Thyroid gland (tissue), 4 donors: ENCODE results near the gene MED9. TPM values are rescaled to one million over a fixed set of nuclear protein-coding genes. Genes with fewer than 3 reads are reported as not detected.
"Not testable (repeated sequence)": the region's sequence is repeated elsewhere in the genome, so short reads cannot be mapped to it uniquely, and the experiment has no call there.

ENCODE experiments used
- DNase-seq, 2 donors: peaks; one replicate each; pipeline ENCODE4 v3.0.0-alpha.2; 2019
- H3K27ac ChIP-seq, 3 donors: fragments of 200-600 bp; sonication (generic); 1 replicate in 2 of 3; 2 replicates in 1 of 3; pipeline ENCODE4 v1.5.1; 2016 to 2019; ENCODE audit warnings: mild to moderate bottlenecking in 1 of 3, moderate library complexity in 1 of 3
- H3K27me3 ChIP-seq: fragments of 200-600 bp; sonication (generic); one replicate; pipeline ENCODE4 v1.5.1; 2019
- H3K36me3 ChIP-seq, 2 donors: fragments of 200-600 bp; sonication (generic); one replicate each; pipeline ENCODE4 v1.5.1; 2016 to 2019
- H3K4me1 ChIP-seq, 2 donors: fragments of 200-600 bp; sonication (generic); one replicate each; pipeline ENCODE4 v1.5.1; 2017 to 2019
- H3K4me3 ChIP-seq, 3 donors: fragments of 200-600 bp; sonication (generic); replicated peaks in 1 of 3; 1 replicate in 2 of 3; 2 replicates in 1 of 3; pipeline ENCODE4 v1.5.1; 2016; ENCODE audit warnings: mild to moderate bottlenecking in 1 of 3
- H3K9me3 ChIP-seq: fragments of 200-600 bp; sonication (generic); one replicate; pipeline ENCODE4 v1.5.1; 2017
- POLR2A ChIP-seq, 2 donors: fragments of 450-650 bp; IDR thresholded peaks; one replicate each; pipeline ENCODE4 v1.6.1; 2017; ENCODE audit warnings: antibody characterized with exemption in 2 of 2, mild to moderate bottlenecking in 2 of 2, moderate library complexity in 1 of 2
- WGBS, 2 donors: methylation state at CpG; one replicate each; pipeline ENCODE4 v1.1.5; 2017; 5-methylcytosine and 5-hydroxymethylcytosine counted together
- intact Hi-C: fragments of 100-400 bp; cut with DNase I; formaldehyde crosslinking; loops from one replicate; pipeline ENCODE4 v1.15.1; 2023
- total RNA-seq, 4 donors: library from RNA; depleted of rRNA; stranded (reverse); fragments of >200 nt; gene quantifications; one replicate each; pipeline ENCODE4 v1.2.3, GENCODE V29; 2016
- TF ChIP-seq, protein P1 (sequence below), 6 experiments: fragments of 200-600 bp in 3 of 6; fragments of 450-650 bp in 3 of 6; sonication (generic) in 3 of 6; IDR thresholded peaks; one replicate each; pipeline ENCODE4 v1.5.1; 2016 to 2019; ENCODE audit warnings: antibody characterized with exemption in 6 of 6, mild to moderate bottlenecking in 2 of 6, inconsistent platforms in 1 of 6, moderate library complexity in 1 of 6

The MED9 gene
- total RNA-seq, 4 donors from 2014 or later, result 27.9 to 35.4 (median 30.8) TPM

DNA sequence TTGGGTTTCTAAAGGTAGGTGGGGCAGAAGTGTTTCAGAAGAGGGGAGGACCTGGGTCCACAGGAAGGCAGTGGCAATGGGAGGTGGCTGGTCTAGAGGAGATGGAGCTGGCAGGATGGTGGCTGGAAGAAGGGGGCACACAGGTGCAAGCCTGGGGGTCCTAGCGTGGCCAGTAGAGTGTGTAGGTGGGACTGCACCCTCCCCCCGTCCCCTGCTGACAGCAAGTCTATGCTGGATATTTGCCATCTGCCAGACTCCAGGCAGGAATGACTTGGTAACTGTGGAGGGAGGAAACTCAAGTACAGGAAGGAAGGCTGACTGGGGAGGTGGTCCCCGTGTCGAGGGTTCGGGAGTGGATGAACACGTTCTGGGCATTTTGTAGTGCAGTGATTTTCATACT, 8.6 kb downstream of the MED9 start:
- DNase-seq, result no peak
- H3K36me3 ChIP-seq, result peaks cover 6 to 8% of the 10 kb centered on the region in 2 donors
- TF ChIP-seq, protein P1, sequence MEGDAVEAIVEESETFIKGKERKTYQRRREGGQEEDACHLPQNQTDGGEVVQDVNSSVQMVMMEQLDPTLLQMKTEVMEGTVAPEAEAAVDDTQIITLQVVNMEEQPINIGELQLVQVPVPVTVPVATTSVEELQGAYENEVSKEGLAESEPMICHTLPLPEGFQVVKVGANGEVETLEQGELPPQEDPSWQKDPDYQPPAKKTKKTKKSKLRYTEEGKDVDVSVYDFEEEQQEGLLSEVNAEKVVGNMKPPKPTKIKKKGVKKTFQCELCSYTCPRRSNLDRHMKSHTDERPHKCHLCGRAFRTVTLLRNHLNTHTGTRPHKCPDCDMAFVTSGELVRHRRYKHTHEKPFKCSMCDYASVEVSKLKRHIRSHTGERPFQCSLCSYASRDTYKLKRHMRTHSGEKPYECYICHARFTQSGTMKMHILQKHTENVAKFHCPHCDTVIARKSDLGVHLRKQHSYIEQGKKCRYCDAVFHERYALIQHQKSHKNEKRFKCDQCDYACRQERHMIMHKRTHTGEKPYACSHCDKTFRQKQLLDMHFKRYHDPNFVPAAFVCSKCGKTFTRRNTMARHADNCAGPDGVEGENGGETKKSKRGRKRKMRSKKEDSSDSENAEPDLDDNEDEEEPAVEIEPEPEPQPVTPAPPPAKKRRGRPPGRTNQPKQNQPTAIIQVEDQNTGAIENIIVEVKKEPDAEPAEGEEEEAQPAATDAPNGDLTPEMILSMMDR (IDR thresholded peaks at IDR 0.05), result no peak
- no peak for TF ChIP-seq POLR2A (IDR thresholded peaks at IDR 0.05)
- intact Hi-C loops, result no loop called here
- H3K4me1 ChIP-seq, result peaks cover 0 to 4% of the 10 kb centered on the region in 2 donors
- H3K27ac ChIP-seq, result no peak overlapping the region
- no peaks in the 10 kb centered on the region for H3K27me3 ChIP-seq
- no peaks in the 10 kb centered on the region for H3K9me3 ChIP-seq
- no peak overlapping the region for H3K4me3 ChIP-seq
- WGBS, 2 donors, result 84 to 86% methylated on average over 6 of the region's 6 CpGs

DNA sequence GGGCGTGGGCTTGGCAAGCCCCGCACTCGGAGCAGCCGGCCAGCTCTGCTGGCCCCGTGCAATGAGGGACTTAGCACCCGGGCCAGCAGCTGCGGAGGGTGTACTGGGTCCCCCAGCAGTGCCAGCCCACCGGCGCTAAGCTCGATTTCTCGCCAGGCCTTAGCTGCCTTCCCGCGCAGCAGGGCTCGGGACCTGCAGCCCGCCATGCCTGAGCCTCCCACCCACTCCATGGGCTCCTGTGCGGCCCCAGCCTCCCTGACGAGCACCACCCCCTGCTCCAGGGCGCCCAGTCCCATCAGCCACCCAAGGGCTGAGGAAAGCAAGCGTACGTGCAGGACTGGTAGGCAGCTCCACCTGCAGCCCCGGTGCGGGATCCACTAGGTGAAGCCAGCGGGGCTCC, 9.6 kb downstream of the MED9 start:
- intact Hi-C loops, H3K4me3 ChIP-seq, H3K27ac ChIP-seq, H3K27me3 ChIP-seq, H3K4me1 ChIP-seq, H3K9me3 ChIP-seq, DNase-seq: not testable (repeated sequence)
- WGBS, 2 donors, result 81% methylated on average over 4 of the region's 23 CpGs; no CpG with 5 or more reads in 1 of the 2 donors
- peaks cover 8 to 11% of the 10 kb centered on the region in 2 donors for H3K36me3 ChIP-seq

DNA sequence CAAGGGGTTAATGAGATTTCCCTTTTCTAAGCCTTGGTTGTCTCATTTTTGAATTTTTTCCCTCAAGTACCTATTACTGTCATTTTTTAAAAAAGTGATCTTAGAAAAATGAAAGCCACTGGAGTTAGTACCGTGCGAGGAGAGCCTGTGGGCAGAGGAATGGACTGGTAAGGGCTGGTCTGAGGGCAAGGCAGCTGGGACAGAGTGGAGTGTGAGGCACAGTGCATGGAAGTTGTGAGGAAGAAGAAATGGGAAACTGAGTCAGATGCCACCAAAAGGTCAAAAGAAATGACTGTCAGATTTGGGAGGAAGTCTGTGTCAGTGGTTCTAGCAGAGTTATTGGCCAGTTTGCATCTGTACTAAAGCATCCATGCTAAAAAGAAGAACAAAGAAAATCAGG, 11.2 kb downstream of the MED9 start:
- TF ChIP-seq POLR2A (IDR thresholded peaks at IDR 0.05), result no peak
- TF ChIP-seq, protein P1 (IDR thresholded peaks at IDR 0.05), result no peak
- 50% methylated on average over 2 of the region's 2 CpGs for whole genome bisulfite sequencing, 2 donors
- Histone ChIP-seq H3K4me3 (no peak overlapping the region), H3K9me3 (no peaks in the 10 kb centered on the region), H3K36me3 (peaks cover 16 to 21% of the 10 kb centered on the region in 2 donors), H3K27ac (no peak overlapping the region), H3K4me1 (peaks cover 0 to 2% of the 10 kb centered on the region in 2 donors), H3K27me3 (no peaks in the 10 kb centered on the region)
- intact Hi-C loops, result no loop called here
- DNase-seq, result no peak

DNA sequence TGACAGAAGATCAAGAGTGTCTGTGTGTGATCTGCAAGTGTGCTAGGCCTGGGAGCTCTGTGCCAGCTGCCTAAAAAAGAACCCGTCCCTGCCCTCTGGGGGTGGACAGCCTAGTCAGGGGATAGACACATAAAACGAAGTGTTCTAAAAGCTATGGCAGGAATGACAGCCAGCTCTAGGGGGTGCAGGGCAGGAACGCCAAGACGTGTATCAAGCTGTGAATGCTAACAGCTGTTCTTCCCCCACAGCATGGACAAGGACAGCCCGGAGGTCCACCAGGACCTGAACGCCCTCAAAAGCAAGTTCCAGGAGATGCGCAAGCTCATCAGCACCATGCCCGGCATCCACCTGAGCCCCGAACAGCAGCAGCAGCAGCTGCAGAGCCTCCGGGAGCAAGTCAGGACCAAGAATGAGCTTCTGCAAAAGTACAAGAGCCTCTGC, 14.3 kb downstream of the MED9 start:
- H3K36me3 ChIP-seq, result peaks cover 26 to 28% of the 10 kb centered on the region in 2 donors
- H3K4me3 ChIP-seq, result no peak overlapping the region
- no peak overlapping the region for H3K27ac ChIP-seq
- WGBS, 2 donors, result 84 to 97% methylated on average over 10 of the region's 10 CpGs
- TF ChIP-seq POLR2A (IDR thresholded peaks at IDR 0.05), result no peak
- TF ChIP-seq, protein P1 (IDR thresholded peaks at IDR 0.05), result no peak
- DNase-seq, result no peak
- H3K9me3 ChIP-seq, result no peaks in the 10 kb centered on the region
- H3K27me3 ChIP-seq, result no peaks in the 10 kb centered on the region
- intact Hi-C loops, result no loop called here
- peaks cover 5 to 13% of the 10 kb centered on the region in 2 donors for H3K4me1 ChIP-seq

DNA sequence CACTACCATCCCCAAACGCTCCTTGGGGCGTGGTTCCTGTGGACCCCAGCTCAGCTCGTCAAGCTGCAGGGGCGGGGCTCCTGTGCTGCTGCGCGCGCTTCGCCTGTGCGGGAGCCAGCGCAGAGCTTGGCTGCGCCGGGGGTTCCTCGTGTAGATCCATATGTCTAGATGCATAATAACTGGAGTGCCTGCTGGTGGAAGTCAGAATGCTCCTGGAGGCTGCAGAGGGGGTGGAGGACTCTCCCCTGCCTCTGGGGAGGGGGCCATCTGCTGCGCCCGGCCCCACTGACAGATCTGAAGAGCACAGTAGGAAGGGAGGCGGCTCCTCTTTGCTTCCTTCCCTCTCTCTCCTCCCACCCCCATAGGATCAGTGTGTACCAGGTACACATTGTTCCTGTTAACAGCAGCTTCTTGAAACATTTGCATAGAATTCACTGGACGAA, 14.8 kb downstream of the MED9 start:
- Histone ChIP-seq H3K27me3 (no peaks in the 10 kb centered on the region), H3K36me3 (peaks cover 26 to 28% of the 10 kb centered on the region in 2 donors), H3K9me3 (no peaks in the 10 kb centered on the region), H3K4me3 (no peak overlapping the region), H3K27ac (no peak overlapping the region), H3K4me1 (peaks cover 5 to 13% of the 10 kb centered on the region in 2 donors)
- no peak for TF ChIP-seq POLR2A (IDR thresholded peaks at IDR 0.05)
- TF ChIP-seq, protein P1 (IDR thresholded peaks at IDR 0.05), result no peak
- no peak for DNase-seq
- intact Hi-C loops, result no loop called here
- 89 to 95% methylated on average over 17 of the region's 17 CpGs for WGBS, 2 donors
